Endodermal cell (in vitro differentiated cells): ENCODE results near the gene TRPC6. TPM values are rescaled to one million over a fixed set of nuclear protein-coding genes. Genes with fewer than 3 reads are reported as not detected.
A peak's percentile ranks its signal among the peaks of the same experiment; 100 is the strongest.

Experiments
- DNase-seq: peaks from one replicate; pipeline ENCODE4 v3.0.0-alpha.2; 2017
- H3K27ac ChIP-seq: 2 replicates; pipeline ENCODE4 v1.5.1; 2013; ENCODE audit warnings: mild to moderate bottlenecking, low read depth, low read length, moderate library complexity
- H3K27me3 ChIP-seq: 2 replicates; pipeline ENCODE4 v1.6.1; 2013; ENCODE audit warnings: mild to moderate bottlenecking, low read length, moderate library complexity; ENCODE audit not compliant: insufficient read depth, control insufficient read depth, poor library complexity, severe bottlenecking
- H3K36me3 ChIP-seq: 2 replicates; pipeline ENCODE4 v1.7.0; 2013; ENCODE audit warnings: mild to moderate bottlenecking, low read length, moderate library complexity; ENCODE audit not compliant: control insufficient read depth, insufficient read depth
- H3K4me1 ChIP-seq: one replicate; pipeline ENCODE4 v1.7.0; 2013; ENCODE audit warnings: low read length; ENCODE audit not compliant: control insufficient read depth, insufficient read depth
- H3K4me3 ChIP-seq: 2 replicates; pipeline ENCODE4 v1.5.1; 2013; ENCODE audit warnings: mild to moderate bottlenecking, low read length, moderate library complexity
- H3K9ac ChIP-seq: 2 replicates; pipeline ENCODE4 v1.6.1; 2013; ENCODE audit warnings: mild to moderate bottlenecking, low read length, moderate library complexity; ENCODE audit not compliant: poor library complexity, severe bottlenecking; ENCODE audit errors: extremely low read depth
- H3K9me3 ChIP-seq: 2 replicates; pipeline ENCODE4 v1.6.1; 2013; ENCODE audit warnings: mild to moderate bottlenecking, low read length, moderate library complexity; ENCODE audit not compliant: control insufficient read depth
- H3K27ac Mint-ChIP-seq: 2 replicates; pipeline ENCODE4 v1.8.0; 2020; ENCODE audit warnings: mixed read lengths
- H3K27me3 Mint-ChIP-seq: 2 replicates; pipeline ENCODE4 v1.8.0; 2021; ENCODE audit warnings: mild to moderate bottlenecking, mixed read lengths; ENCODE audit not compliant: insufficient read depth
- H3K36me3 Mint-ChIP-seq: 2 replicates; pipeline ENCODE4 v1.8.0; 2020; ENCODE audit warnings: low read depth, mixed read lengths
- H3K4me1 Mint-ChIP-seq: 2 replicates; pipeline ENCODE4 v1.8.0; 2020; ENCODE audit warnings: mixed read lengths
- H3K4me3 Mint-ChIP-seq: 2 replicates; pipeline ENCODE4 v1.8.0; 2020; ENCODE audit warnings: mild to moderate bottlenecking, moderate library complexity, mixed read lengths
- H3K9me3 Mint-ChIP-seq: 2 replicates; pipeline ENCODE4 v1.8.0; 2020; ENCODE audit warnings: mild to moderate bottlenecking, mixed read lengths
- WGBS, 2 experiments: methylation state at CpG; one replicate each; pipeline versions ENCODE4 v1.1.5 to v1.1.7; 2013; ENCODE audit warnings: missing lambda C conversion rate in 2 of 2, mixed read lengths in 1 of 2; ENCODE audit not compliant: insufficient coverage in 1 of 2, insufficient read length in 1 of 2; 5-methylcytosine and 5-hydroxymethylcytosine counted together
- total RNA-seq, 2 donors: library from RNA; stranded (reverse); fragmentation: NEBNext Ultra II Directional in 1 of 2; extraction: Animal tissue kit (Norgen Biotek cat#: 25700) in 1 of 2; gene quantifications; 2 replicates in 1 of 2; 3 replicates in 1 of 2; pipeline ENCODE4 v1.2.1, GENCODE V29; 2021
- TF ChIP-seq, protein P1 (sequence below): fragments of 200-600 bp; sonication (generic); conservative IDR thresholded peaks from 2 replicates; pipeline ENCODE4 v1.5.0; 2021; ENCODE audit warnings: antibody characterized with exemption, mild to moderate bottlenecking

The TRPC6 gene
- total RNA-seq, 2 donors from 2014 or later = 1.2 to 5.1 TPM

GRCh38 chr11:101523634-101524260 is 60.1 kb downstream of the TRPC6 start:
- Mint-ChIP-seq H3K4me3 (no peak overlapping the region), H3K27ac (peak overlapping the region; percentile 7), H3K9me3 (peaks cover 31% of the 10 kb centered on the region), H3K36me3 (peaks cover 13% of the 10 kb centered on the region), H3K27me3 (no peaks in the 10 kb centered on the region), H3K4me1 (peaks cover 13% of the 10 kb centered on the region)
- no peak for DNase-seq
- WGBS, 2 experiments = 0% methylated on average over 1 of the region's 1 CpG; no CpG with 5 or more reads in 1 of the 2 experiments
- TF ChIP-seq, protein P1, sequence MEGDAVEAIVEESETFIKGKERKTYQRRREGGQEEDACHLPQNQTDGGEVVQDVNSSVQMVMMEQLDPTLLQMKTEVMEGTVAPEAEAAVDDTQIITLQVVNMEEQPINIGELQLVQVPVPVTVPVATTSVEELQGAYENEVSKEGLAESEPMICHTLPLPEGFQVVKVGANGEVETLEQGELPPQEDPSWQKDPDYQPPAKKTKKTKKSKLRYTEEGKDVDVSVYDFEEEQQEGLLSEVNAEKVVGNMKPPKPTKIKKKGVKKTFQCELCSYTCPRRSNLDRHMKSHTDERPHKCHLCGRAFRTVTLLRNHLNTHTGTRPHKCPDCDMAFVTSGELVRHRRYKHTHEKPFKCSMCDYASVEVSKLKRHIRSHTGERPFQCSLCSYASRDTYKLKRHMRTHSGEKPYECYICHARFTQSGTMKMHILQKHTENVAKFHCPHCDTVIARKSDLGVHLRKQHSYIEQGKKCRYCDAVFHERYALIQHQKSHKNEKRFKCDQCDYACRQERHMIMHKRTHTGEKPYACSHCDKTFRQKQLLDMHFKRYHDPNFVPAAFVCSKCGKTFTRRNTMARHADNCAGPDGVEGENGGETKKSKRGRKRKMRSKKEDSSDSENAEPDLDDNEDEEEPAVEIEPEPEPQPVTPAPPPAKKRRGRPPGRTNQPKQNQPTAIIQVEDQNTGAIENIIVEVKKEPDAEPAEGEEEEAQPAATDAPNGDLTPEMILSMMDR = no peak
- Histone ChIP-seq H3K36me3 (no peaks in the 10 kb centered on the region), H3K4me3 (no peak overlapping the region), H3K27me3 (no peaks in the 10 kb centered on the region), H3K9ac (no peak overlapping the region), H3K9me3 (peaks cover 17% of the 10 kb centered on the region), H3K4me1 (no peaks in the 10 kb centered on the region), H3K27ac (no peak overlapping the region)

- Mint-ChIP-seq H3K4me3 (no peak overlapping the region), H3K9me3 (peaks cover 31% of the 10 kb centered on the region), H3K27me3 (no peaks in the 10 kb centered on the region), H3K36me3 (peaks cover 13% of the 10 kb centered on the region), H3K27ac (no peak overlapping the region), H3K4me1 (peaks cover 13% of the 10 kb centered on the region)
- Histone ChIP-seq H3K9ac (no peak overlapping the region), H3K36me3 (no peaks in the 10 kb centered on the region), H3K27me3 (no peaks in the 10 kb centered on the region), H3K4me1 (no peaks in the 10 kb centered on the region), H3K27ac (no peak overlapping the region), H3K4me3 (no peak overlapping the region), H3K9me3 (peaks cover 17% of the 10 kb centered on the region)
- TF ChIP-seq, protein P1 = no peak
- no peak for DNase-seq
Measured at GRCh38 chr11:101523193-101523592, 60.6 kb downstream of the TRPC6 start.

- Histone ChIP-seq H3K36me3 (no peaks in the 10 kb centered on the region), H3K9ac (no peak overlapping the region), H3K27ac (no peak overlapping the region), H3K9me3 (peaks cover 17% of the 10 kb centered on the region), H3K27me3 (no peaks in the 10 kb centered on the region), H3K4me1 (peaks cover 2% of the 10 kb centered on the region), H3K4me3 (peak overlapping the region; percentile 32)
- no peak overlapping the region for H3K27ac Mint-ChIP-seq
- 83 to 86% methylated on average over 1 to 2 of the region's 2 CpGs for WGBS, 2 experiments
- no peak for DNase-seq
- peaks cover 20% of the 10 kb centered on the region for H3K4me1 Mint-ChIP-seq
- H3K36me3 Mint-ChIP-seq = peaks cover 13% of the 10 kb centered on the region
- TF ChIP-seq, protein P1 = no peak
- no peak overlapping the region for H3K4me3 Mint-ChIP-seq
- peaks cover 31% of the 10 kb centered on the region for H3K9me3 Mint-ChIP-seq
- no peaks in the 10 kb centered on the region for H3K27me3 Mint-ChIP-seq
Measured at GRCh38 chr11:101521821-101522220, 62.0 kb downstream of the TRPC6 start.
